HUDEP-2 (cell line): ENCODE results near the gene ISCA2.
"Not testable (repeated sequence)": the region's sequence is repeated elsewhere in the genome, so short reads cannot be mapped to it uniquely, and the experiment has no call there.

Source experiments
- DNase-seq, 76 experiments: peaks; one replicate each; lab custom pipeline; 2025; ENCODE audit not compliant: unreplicated experiment in 76 of 76; lab: John Stamatoyannopoulos, UW

ISCA2 gene, protein sequence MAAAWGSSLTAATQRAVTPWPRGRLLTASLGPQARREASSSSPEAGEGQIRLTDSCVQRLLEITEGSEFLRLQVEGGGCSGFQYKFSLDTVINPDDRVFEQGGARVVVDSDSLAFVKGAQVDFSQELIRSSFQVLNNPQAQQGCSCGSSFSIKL

DNA sequence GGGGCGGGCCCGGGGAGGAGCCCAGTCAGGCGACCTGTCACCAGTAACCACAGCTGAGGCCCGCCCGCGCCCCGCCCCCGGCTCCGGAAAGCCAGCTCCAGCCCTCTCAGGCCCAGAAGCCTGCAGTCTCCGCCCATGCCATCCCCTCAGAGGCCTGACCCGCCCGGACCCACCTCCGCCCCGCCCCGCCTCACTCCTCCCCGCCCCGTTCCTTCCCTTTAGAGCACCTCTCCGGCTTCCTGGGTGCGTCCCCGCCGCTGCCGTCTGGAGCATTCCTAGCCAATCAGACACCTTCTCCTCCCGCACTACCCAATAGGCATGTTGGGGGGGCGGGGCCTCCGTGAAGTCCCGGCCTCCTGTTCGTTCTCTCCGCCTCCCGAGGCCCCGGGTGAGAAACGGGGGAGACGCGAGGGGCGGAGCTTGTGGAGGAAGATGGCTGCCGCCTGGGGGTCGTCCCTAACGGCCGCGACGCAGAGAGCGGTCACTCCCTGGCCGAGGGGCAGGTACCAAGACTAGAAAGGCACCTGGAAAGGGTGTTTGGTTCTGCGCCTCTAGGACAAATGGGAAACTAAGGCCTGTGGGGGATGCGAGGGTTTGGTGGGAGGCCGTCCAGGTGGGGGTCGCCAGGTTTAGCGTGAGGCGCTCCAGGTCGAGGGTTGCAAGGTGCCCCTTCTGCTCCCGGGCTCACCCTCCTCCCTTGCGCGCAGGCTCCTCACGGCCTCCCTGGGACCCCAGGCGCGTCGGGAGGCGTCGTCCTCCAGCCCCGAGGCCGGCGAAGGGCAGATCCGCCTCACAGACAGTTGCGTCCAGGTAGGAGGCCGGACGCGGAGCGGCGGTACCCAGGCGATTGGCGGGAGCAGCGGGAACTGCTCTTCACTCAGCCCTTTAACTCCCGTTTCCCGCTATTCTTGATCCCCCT is at the start of gene ISCA2:
Gene ISCA2, plus strand, starts transcription at position 423 of the 919 bp plus-strand sequence. Its CDS starts 10 bp downstream, at position 433.
- DNase-seq, result peak in 75 of 76 experiments; percentile 90 to 100 (median 99)

DNA sequence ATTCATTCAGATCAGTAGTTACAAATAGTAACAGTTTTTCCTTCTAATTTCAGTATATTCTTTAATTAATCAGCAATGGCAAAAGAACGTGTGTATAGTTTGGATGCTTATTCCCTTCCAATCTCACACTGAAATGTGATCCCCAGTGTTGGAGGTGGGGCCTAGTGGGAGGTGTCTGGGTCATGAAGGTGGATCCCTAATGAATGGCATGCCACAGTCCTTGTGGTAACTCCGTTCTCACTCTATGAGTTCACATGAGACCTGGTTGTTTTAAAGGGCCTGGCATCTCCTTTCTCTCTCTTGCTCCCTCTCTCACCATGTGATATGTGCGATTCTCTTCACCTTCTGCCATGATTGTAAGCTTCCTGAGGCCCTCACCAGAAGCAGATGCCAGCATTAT is 48.7 kb upstream of the ISCA2 start:
- no peak for DNase-seq

DNA sequence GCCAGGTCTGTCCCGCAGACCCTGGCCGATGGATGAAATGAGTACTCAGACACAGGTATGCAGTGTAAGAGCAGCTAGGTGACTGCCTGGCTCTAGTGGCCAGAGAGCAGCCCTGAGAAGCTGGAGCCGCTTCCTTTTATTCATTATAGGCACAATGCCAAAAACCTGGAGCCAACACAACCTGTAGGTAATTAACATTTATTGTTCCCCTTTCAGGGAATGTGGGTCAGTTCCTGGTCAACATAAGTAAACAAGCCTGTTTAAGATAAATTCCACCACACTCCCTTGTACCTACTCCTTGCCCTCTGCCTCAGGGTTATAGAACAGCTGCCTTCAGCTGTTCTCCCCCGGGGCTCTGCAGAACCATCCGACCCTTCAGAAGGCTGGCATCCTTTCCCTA is 39.2 kb upstream of the ISCA2 start:
- not testable (repeated sequence) for DNase-seq

DNA sequence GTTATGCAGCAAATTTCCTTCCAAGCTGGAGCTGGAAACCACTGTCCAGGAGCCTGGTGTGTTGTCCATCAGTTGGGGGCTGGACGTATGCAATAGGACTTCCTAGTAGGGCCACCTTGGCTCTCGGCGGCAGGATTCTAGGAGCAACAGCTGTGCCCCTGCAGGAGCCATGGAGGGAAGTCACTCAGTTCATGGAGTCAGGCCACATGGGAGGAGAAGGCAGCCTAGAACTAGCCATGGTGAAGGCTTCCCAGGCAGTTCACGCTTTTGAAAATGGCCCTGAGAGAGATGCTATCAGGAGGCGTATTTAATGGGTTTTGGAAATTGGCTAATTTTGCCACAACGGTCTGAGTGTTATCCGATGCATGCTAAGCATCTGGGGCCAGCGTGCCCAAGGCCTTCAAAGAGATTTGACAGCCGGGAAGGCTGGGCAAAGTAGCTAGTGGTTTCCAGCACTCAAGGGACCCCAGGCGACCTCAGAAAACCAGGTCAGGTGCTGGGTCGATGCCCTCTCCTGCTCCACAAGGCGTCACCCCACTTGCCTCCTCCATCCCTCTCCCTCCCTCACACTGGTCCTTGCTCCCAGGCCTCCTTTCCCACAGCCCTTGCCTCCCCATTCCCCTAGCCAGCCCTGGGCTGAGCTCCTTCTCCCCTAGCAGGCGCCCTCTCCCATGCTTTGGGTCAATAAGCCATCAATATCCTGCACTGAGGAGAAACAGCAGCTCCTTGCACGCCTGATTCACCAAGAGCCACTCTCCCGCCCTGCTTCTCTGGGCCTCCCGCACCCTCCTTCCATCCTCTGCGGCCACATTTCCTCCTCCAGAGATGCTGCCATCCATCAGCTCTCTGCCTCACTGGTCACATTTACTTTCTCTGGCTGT is 36.6 kb upstream of the ISCA2 start:
- no peak for DNase-seq

DNA sequence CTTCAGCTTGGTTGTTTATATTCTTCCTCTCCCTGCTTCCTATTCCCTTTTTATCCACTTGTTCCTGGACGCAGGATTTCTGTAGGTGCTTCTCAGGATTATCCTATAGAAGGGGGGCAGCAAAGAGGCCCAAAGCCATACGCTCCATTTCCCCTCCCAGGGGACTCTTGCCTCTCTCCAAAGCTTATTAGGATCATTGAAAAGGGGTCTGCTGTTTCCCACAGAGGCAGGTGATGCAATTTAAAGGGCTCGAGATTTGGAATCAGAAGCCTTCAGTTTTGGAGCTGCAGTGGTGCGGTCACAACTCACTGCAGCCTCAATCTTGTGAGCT is 36.0 kb upstream of the ISCA2 start:
- DNase-seq, result no peak

DNA sequence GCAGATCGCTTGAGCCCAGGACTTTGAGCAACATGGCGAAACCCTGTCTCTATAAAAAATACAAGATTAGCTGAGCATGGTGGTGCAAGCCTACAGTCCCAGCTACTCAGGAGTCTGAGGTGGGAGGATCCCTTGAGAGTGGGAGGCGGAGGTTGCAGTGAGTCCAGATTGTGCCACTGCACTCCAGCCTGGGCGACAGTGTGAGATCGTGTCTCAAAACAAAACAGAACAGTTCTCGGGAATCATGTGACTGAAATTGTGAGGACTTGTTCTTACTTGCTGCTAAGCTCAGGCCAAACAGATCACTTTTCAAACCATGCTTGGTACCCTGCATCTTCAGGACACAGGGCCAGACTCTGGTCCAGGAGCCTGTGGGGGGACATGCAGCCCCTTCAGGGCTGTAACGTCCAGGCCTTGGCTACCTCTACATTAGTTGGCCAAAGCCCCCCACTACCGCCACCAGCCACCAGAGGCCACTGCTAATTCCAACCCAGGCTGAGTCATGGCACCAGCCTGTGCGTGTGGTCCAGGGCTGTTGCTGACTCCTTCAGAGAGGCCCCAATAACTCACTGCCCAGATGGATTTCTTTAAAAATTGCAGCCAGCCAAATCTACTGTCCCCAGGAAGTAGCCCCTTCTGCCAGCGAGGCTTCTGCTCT is 34.1 kb upstream of the ISCA2 start:
- peak in 32 of 76 experiments; percentile 2 to 51 (median 12) for DNase-seq

DNA sequence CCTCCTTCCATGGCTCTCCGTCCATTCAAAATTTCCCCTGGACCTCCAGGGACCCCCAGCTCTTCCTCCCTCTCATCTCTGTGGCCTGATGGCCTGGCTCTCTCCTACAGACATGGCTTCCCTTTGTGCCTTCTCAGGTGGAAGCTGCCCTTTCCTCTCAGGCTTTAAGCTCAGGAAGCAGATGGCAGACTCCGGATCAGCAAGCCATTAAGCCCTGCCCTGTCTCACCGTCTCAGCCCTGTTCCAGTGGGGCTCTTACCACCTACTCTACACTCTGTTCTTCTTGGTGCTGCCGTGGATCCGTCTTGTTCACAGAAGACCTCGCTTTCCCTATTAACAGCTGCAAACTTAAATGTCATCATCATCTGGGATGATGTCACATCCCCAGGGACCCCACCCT is 33.6 kb upstream of the ISCA2 start:
- no peak for DNase-seq

DNA sequence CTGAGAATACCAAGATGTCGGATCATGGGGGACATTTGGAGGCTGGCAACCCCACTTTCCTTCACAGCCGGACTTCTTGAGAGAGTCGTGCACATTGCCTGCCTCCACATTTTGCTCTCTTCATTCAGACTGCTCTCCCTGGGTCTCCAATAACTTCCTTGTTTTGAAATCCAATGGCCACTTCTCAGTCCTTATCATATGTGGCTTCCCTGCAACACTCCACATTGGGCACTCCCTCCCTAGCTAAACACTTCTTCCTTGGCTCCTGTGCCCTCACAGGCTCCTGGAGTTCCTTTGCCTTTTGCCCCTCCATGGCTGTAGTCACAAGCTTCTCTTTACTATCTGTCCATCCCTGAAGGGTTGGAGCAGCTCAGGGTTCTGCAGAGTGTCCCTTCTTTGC is 30.6 kb upstream of the ISCA2 start:
- DNase-seq, result no peak

DNA sequence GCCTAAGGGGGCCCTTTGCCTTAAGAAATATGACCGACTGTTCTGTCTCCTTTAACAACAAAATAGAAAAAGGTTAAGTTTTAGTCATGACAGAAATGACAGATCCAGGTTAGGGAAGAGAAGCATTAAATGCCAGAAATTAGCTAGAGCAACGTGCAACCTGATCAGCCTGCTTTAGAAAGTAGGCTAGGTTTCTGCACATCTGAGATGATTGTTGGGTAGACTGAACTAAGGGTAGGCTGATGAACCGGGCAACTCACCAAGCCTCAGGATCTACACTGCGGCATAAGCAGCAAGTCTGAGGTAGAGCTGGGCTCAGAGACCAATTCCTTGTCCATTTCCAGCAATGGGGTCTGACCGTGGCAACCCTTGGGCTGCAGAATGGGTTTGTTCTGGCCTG is 29.9 kb upstream of the ISCA2 start:
- DNase-seq, result no peak

DNA sequence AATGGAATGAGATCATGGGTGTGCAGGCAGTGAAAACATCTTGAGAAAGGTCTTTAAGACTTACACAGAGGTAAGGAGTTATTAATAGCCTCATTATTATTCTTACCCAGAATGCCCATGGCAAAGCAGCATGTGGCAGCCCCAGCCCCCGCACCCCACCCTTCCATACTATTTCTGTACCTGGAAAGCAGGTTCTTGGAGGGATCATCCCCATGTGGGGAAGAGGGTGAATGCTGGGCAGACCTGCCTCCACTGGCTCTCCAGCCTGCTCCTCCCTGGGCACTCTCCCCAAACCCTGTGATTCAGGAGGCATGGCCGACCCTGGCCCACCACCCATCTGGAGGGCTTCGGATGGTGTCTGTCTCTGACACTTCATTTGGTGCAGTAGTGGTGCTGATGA is 28.8 kb upstream of the ISCA2 start:
- DNase-seq, result no peak

DNA sequence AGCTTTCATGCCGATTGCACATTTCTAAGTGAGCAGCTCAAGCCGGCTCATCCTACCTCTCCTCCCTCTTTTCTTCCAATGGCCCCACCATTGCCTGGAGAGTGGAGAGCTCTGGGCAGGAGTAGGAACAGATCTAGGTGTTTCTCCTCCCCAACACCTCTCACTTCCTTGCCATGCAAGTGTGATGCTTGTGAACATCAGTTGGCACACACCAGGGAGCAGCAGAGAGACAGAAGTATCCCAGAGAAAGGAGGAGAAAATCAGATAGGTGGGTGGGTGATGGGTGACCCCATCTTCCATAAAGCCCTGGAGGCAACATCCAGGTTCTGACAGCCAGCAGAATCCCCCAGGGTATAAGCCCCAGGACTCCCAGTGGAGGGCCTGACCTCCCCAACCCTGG is 28.2 kb upstream of the ISCA2 start:
- DNase-seq, result no peak

DNA sequence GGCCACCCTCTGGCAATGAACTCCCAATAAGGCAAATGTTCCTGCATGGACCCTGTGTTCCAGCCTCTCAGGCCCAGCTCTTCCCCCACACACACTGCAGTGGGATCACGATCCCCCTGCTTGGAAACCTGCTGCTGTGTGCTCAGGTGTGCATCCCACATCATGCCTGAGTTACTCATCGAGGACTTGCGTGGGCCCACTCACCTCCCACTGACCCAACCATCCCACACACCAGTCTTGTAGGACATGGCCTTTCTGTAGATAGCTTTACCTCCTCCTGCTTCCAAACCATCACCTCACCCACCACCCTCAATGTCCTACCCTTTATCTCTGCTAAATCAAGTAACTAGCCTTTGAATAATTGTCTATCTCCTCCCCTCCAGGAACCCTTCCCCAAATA is 25.1 kb upstream of the ISCA2 start:
- no peak for DNase-seq

DNA sequence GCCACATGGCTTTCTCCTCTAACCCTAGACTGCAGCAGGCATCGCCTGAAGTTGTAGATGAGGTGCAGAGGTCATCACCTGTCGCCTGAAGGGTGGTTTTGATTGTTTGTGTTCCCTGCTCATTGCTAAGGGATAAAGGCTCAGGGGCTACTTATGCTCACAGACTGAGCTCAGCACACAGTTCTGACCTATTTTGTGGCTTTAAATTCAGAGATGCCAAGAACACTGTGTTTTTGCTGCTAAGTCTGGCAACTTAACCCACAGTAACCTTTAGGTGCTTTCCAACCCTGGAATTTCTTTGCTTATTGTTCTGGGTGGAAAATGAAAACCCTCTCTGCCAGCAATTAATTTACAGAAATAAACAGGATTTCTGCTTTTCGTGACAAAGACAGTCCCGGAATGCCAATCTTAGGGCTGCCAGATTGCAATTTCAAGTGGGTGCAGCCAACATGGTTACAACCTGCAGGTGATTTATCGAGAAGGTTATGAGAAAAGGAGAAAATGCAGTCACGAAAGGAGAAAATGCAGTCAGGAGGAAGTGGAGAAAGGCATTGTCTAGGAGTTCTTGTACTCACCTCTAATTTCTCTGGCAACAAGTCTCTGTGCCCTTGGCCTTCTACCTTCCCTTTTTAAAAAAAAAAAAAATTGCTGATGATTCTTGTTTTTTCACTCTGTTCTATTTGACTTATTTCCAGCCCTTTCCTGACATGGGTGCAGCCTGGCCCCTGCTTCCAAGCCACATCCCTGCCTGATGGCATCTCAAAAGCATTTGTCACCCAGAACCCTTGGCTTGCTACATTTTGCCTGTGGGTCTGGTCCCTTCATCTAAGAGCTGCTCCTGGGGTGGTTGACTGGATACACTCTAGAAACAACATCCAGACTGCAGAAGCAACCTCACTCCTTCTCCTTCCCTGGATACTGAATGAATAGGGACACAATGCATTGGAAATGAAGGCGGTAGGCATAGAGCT is 23.7 kb upstream of the ISCA2 start:
- no peak for DNase-seq

DNA sequence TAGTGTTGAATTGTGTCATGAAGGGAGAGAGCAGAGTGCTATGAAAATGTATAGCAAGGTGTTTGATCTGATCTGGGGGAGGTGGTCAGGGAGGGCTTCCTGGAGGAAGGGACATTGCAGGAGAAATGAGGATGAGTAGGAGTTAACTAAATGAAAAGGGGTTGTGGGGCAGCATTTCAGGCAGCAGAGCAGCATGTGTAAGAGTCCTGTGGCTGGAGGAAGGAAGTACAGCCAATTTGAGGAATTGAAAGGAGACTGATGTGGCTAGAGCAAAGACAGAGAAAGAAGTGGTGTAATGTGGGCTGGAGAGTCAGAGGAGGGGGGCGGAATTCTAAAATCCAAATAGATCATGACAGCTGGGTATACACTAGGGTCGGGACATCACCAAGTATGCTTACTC is 21.0 kb upstream of the ISCA2 start:
- no peak for DNase-seq

DNA sequence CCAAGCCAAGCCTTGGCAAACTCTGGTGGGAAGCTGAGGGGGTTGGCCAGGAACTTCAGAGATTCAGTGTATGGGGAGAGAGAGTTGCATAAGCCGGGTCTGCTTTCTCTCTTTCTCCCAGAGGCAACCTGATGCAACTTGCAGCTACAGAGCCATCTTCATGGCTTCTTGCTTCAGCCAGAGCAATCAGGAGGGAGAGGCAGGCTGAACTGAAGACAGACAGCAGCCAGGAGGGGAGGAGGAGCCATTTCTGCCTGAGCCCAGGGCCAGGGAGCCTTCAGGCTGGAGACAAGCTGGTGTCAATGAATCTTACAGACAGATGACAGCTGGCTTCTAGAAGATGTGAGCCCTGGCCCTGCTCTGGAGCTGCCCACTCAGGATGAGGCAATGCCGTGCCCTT is 19.2 kb upstream of the ISCA2 start:
- DNase-seq, result no peak

DNA sequence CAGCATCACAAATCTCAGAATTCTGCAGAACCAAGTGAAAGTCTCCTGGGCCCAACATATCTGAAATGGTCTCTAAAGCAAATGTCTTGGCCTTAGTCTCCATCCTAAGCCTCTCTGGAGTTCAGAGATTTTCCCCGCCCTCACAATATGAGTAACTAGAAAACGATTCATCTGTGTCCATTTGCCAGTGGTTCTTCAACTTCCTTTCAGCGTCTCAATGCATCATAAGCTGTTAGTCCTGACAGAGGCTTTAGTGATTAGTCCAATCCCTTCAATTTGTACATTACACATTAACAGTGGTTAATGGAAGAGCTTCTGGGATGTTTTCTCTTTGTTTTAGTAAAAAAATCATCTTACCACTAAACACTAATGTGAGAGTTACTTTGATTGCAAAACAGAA is 17.9 kb upstream of the ISCA2 start:
- no peak for DNase-seq

DNA sequence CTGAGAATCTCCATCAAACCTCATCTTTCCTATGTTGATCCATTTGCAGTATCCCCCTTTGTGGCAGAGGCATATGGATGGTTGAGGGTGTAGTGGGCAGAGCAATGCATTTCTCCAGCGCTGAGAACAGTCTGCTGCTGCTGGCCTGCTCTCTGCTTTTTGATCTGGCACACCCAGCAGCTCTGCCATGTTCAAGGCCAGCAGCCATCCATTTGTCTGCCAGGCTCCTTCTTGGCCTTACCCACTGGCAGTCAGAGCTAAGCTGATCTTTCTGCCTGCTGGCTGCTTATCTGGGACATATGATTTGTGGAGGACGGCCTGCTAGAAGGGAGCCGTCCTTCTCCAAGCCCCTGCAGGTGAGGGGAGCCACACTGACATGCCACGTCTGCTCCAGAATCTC is 17.5 kb upstream of the ISCA2 start:
- DNase-seq, result no peak

DNA sequence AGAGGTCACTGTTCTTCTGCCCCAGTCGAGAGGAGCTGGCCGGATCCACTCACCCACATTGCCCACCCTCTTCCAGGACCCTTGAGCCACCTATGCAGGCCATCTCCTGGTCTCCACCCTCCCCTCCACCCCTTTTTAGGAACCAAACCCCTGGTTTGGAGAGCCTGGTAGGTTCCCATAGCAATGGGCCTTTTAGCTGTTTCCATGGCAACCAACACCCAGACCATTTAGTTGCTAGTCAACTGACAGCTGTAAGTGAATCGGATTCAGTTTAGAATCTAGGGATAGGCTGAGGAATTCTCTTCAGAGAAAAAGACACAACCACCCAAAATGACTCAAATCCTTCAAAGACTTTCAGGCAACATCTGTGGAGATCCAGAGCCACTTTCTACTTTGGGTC is 17.0 kb upstream of the ISCA2 start:
- no peak for DNase-seq

DNA sequence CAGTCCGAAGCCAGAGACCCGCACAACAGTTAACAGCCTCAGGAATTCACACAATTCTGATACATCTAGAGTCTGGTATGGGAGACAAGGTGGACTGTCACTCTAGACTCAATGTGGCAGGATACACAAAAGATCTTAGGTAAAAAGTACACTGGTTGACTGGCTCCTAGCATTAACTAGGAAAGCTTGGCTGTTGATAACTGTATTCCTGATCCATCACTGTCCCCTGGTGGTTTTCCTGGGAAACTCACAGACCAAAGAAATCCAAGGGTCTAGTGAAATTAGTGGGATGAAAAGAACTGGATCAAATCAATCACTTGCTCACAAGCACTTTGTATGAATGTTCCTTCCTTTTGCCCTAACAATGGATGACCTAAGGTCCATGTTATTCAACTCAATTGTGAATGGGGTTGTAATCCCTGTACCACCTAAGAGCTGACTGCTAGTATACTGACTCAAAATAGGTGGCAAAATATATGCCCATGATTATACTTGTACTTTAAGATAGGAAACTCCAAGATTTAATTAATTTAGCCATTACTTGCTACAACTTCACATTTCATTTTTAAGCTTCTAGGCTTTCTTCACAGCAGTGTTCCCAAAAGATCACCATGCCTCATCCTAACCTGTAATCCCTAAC is 14.4 kb upstream of the ISCA2 start:
- no peak for DNase-seq
